IPS-18a (cell line): ENCODE data around the gene DEFB128.

Experiments used
- H3K27ac ChIP-seq: one replicate; pipeline ENCODE4 v1.5.1; 2013; ENCODE audit warnings: low read length
- H3K27me3 ChIP-seq: one replicate; pipeline ENCODE4 v1.6.1; 2013; ENCODE audit warnings: mild to moderate bottlenecking, low read length; ENCODE audit not compliant: control insufficient read depth, insufficient read depth
- H3K36me3 ChIP-seq: one replicate; pipeline ENCODE4 v1.6.1; 2013; ENCODE audit warnings: low read depth, low read length; ENCODE audit not compliant: control insufficient read depth
- H3K4me1 ChIP-seq: one replicate; pipeline ENCODE4 v1.6.1; 2013; ENCODE audit warnings: low read depth, low read length; ENCODE audit not compliant: control insufficient read depth
- H3K4me3 ChIP-seq: one replicate; pipeline ENCODE4 v1.5.1; 2013; ENCODE audit warnings: low read length
- H3K9ac ChIP-seq: one replicate; pipeline ENCODE4 v1.6.1; 2013; ENCODE audit warnings: mild to moderate bottlenecking, low read length, moderate library complexity
- H3K9me3 ChIP-seq: one replicate; pipeline ENCODE4 v1.6.1; 2013; ENCODE audit warnings: low read depth, low read length; ENCODE audit not compliant: control insufficient read depth

The DEFB128 gene

GRCh38 chr20:145877-146276 lies 43.6 kb downstream of the DEFB128 start:
- no peak overlapping the region for H3K27ac ChIP-seq
- no peak overlapping the region for H3K9ac ChIP-seq
- H3K9me3 ChIP-seq: no peaks in the 10 kb centered on the region
- H3K4me1 ChIP-seq: peaks cover 13% of the 10 kb centered on the region
- no peaks in the 10 kb centered on the region for H3K36me3 ChIP-seq
- H3K27me3 ChIP-seq: no peaks in the 10 kb centered on the region
- H3K4me3 ChIP-seq: no peak overlapping the region

DNA sequence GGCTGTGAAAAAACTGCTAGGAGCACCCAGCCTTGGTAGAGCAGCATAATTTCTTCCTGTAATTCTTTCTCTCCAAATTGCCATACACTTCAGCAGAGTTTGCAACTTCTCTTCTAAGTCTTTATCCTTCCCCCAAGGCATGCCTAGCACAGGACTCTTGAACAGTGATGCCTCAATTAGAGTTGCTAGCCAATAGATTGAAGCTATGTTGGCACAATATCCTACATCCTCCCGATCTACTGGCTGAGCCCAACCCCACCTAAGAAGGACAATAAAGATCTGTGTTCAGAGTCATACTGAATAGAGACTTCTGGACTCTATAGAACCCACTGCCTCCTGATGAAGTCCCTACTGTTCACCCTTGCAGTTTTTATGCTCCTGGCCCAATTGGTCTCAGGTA lies 47.2 kb downstream of the DEFB128 start, which contains the start of gene DEFB126:
Gene DEFB126, plus strand, starts transcription at position 301 of the 400 bp plus-strand sequence. Its CDS starts 39 bp downstream, at position 340.
- H3K27ac ChIP-seq: no peak within 1 kb of the TSS
- peaks cover 4% of the 10 kb centered on the region for H3K9me3 ChIP-seq
- no peak within 1 kb of the TSS for H3K4me3 ChIP-seq
- no peaks in the 10 kb centered on the region for H3K27me3 ChIP-seq
- H3K36me3 ChIP-seq: no peaks in the 10 kb centered on the region
- H3K9ac ChIP-seq: no peak within 1 kb of the TSS
- peaks cover 13% of the 10 kb centered on the region for H3K4me1 ChIP-seq
